ENCODE results near the gene MAP3K15.

The MAP3K15 gene, protein sequence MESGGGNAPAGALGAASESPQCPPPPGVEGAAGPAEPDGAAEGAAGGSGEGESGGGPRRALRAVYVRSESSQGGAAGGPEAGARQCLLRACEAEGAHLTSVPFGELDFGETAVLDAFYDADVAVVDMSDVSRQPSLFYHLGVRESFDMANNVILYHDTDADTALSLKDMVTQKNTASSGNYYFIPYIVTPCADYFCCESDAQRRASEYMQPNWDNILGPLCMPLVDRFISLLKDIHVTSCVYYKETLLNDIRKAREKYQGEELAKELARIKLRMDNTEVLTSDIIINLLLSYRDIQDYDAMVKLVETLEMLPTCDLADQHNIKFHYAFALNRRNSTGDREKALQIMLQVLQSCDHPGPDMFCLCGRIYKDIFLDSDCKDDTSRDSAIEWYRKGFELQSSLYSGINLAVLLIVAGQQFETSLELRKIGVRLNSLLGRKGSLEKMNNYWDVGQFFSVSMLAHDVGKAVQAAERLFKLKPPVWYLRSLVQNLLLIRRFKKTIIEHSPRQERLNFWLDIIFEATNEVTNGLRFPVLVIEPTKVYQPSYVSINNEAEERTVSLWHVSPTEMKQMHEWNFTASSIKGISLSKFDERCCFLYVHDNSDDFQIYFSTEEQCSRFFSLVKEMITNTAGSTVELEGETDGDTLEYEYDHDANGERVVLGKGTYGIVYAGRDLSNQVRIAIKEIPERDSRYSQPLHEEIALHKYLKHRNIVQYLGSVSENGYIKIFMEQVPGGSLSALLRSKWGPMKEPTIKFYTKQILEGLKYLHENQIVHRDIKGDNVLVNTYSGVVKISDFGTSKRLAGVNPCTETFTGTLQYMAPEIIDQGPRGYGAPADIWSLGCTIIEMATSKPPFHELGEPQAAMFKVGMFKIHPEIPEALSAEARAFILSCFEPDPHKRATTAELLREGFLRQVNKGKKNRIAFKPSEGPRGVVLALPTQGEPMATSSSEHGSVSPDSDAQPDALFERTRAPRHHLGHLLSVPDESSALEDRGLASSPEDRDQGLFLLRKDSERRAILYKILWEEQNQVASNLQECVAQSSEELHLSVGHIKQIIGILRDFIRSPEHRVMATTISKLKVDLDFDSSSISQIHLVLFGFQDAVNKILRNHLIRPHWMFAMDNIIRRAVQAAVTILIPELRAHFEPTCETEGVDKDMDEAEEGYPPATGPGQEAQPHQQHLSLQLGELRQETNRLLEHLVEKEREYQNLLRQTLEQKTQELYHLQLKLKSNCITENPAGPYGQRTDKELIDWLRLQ (N-terminal part only)

DNA sequence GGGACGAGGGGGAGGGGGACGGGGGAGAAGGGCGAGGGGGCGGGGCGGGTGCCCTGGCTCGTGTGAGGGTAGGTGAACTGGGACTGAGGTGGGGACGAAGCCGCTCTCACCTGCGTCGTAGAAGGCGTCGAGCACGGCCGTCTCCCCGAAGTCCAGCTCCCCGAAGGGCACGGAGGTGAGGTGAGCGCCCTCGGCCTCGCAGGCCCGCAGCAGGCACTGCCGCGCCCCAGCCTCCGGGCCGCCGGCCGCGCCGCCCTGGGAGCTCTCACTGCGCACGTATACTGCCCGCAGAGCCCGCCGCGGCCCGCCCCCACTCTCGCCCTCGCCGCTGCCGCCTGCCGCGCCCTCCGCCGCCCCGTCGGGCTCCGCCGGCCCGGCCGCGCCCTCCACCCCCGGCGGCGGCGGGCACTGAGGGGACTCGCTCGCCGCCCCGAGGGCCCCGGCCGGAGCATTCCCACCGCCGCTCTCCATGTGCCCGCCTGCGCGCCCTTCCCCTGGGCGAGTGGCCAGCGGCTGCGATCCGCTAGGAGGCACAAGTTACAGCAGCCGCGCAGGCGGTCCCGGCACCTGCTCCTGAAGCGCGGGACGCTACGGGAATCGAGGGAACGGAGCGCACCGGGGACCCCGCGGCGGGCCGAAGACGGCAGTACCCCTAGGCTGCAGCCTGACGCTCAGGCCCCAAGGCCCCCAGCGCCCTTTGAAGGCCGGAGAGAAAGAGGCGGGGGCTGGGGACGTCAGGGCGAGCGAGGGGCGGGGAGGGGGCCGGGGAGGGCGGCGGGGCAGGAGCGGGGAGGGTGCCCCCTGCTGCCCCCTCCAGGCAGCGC is at the start of gene MAP3K15:
TSS of gene MAP3K15 (minus strand) at position 718 of the 824 bp plus-strand sequence. CDS start at position 471, 247 bp downstream.
- H3K4me3 ChIP-seq (ENCODE audit: low read depth, low read length) = no peak within 1 kb of the TSS
- TF ChIP-seq, protein P1, sequence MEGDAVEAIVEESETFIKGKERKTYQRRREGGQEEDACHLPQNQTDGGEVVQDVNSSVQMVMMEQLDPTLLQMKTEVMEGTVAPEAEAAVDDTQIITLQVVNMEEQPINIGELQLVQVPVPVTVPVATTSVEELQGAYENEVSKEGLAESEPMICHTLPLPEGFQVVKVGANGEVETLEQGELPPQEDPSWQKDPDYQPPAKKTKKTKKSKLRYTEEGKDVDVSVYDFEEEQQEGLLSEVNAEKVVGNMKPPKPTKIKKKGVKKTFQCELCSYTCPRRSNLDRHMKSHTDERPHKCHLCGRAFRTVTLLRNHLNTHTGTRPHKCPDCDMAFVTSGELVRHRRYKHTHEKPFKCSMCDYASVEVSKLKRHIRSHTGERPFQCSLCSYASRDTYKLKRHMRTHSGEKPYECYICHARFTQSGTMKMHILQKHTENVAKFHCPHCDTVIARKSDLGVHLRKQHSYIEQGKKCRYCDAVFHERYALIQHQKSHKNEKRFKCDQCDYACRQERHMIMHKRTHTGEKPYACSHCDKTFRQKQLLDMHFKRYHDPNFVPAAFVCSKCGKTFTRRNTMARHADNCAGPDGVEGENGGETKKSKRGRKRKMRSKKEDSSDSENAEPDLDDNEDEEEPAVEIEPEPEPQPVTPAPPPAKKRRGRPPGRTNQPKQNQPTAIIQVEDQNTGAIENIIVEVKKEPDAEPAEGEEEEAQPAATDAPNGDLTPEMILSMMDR (conservative IDR thresholded peaks at IDR 0.05; ENCODE audit: low read depth, low read length) = no peak
- DNase-seq (ENCODE audit: low read depth) = no peak

DNA sequence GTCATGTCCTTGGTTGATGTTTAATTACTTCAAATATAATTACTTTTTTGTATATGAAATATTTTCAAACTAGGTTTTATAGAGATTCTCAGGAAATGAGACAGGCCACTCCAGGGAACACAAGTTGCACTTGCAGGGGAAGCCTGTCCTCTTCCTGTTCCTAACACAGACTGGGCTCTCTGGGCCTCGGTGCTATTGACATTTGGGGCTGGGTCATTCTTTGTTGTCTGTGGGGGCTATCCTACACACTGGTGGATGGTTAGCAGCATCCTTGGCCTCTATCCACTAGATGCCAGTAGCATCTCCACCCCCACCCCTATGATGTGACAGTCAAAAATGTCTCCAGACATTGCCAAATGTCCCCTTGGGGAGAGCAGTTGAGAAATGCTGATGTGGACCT is 49.3 kb upstream of the MAP3K15 start:
- TF ChIP-seq, protein P1 (conservative IDR thresholded peaks at IDR 0.05; ENCODE audit: low read depth, low read length) = no peak
- H3K4me3 ChIP-seq (ENCODE audit: low read depth, low read length) = no peak overlapping the region
- no peak for DNase-seq (ENCODE audit: low read depth)

DNA sequence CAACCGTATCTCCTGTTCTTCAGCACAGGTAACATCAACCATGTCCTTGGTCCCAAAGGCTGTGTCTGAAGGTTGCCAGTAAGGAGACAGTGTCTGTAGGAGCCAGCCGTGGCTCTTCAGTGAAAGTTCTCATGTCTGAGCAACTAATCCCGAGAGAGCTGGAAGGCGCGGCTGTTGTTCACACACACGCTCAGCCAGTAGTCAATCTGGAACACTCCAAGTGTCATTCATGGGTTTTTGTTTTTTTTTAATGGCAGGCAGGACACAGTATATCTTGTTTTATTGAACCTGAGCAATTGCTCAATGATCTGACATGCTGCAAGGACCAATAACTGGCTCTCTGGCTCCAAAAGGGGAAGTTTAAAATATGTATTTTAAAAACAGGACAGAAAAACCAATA is 48.4 kb upstream of the MAP3K15 start:
- H3K4me3 ChIP-seq (ENCODE audit: low read depth, low read length) = no peak overlapping the region
- DNase-seq (ENCODE audit: low read depth) = no peak

DNA sequence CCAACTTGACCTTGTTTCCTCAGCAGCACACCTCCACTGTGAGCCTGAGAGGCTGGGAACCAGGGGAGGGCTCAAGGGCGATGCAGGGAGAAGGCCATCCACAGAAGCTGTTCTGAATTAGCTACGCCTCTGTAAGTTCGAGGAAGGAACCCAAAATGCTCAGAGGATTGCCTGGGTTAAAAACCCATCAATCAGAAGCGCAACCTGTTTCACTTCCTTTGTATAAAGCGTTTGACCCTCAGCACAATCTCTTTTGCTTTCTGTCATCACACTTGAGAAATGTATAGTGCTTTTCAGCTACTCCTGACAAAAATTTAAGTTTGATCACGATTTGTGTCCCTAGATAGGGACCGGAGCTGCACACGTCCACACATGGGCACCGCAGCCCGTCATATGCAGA is 48.0 kb upstream of the MAP3K15 start:
- no peak for DNase-seq (ENCODE audit: low read depth)
- H3K4me3 ChIP-seq (ENCODE audit: low read depth, low read length) = no peak overlapping the region
- TF ChIP-seq, protein P1 (conservative IDR thresholded peaks at IDR 0.05; ENCODE audit: low read depth, low read length) = no peak

More for the DNA sequence above, 48.4 kb upstream of the MAP3K15 start:
- TF ChIP-seq, protein P1 (conservative IDR thresholded peaks at IDR 0.05; ENCODE audit: low read depth, low read length) = no peak

DNA sequence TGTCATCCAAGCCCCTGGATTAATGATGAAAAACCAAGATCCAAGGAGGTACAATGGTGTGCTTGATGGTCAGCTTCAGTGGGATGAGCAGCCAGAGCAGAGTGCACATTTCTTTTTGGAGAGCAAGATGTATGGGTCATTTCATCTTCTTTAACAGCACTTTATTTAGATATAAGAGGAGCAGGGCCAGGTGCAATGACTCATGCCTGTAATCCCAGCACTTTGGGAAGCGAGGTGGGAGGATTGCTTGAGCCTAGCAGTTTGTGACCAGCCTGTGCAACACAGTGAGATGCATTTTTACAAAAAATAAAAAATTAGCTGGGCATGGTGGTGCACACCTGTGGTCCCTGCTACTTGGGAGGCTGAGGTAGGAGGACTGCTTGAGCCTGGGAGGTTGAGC is 45.3 kb upstream of the MAP3K15 start:
- H3K4me3 ChIP-seq (ENCODE audit: low read depth, low read length) = no peak overlapping the region
- no peak for DNase-seq (ENCODE audit: low read depth)
- TF ChIP-seq, protein P1 (conservative IDR thresholded peaks at IDR 0.05; ENCODE audit: low read depth, low read length) = no peak

DNA sequence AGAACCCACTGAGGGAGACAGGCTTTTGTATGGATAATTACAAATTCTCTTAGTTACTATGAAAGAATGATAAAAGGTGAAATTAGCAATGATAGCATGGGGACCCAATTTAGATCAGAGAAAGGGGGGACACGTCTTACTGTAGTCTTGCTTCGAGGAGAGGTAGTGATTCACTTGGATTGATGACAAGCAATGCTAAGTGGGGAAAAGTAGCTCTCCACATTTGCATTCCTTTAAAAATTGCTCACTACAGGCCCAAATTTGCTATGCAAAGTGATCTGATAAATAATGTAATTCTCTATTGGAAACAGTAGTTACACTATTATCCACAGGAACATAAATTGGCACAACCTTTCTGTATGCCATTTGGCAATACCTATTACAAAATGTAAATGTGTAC is 42.5 kb upstream of the MAP3K15 start:
- DNase-seq (ENCODE audit: low read depth) = no peak
- TF ChIP-seq, protein P1 (conservative IDR thresholded peaks at IDR 0.05; ENCODE audit: low read depth, low read length) = no peak
- no peak overlapping the region for H3K4me3 ChIP-seq (ENCODE audit: low read depth, low read length)

All from choroid plexus epithelial cell (primary cell).